Loucy (cell line): ENCODE data around the gene ZSWIM1.

Experiments used
- CTCF ChIP-seq: fragments of 200-600 bp; sonication (generic); conservative IDR thresholded peaks from 2 replicates; pipeline ENCODE4 v1.5.1; 2014; ENCODE audit warnings: mild to moderate bottlenecking, antibody characterized with exemption, low read length
- EZH2phosphoT487 ChIP-seq: fragments of 200-600 bp; IDR thresholded peaks from 2 replicates; pipeline ENCODE4 v1.6.1; 2018; ENCODE audit warnings: antibody characterized with exemption, mild to moderate bottlenecking, moderate library complexity, borderline replicate concordance

GRCh38 chr20:45851501-45851900 is 29.5 kb upstream of the ZSWIM1 start:
- TF ChIP-seq CTCF (no peak), EZH2phosphoT487 (no peak)
